Measurements from ENCODE around the gene THRAP3. TPM values are rescaled to one million over a fixed set of nuclear protein-coding genes. Genes with fewer than 3 reads are reported as not detected.
"Not testable (repeated sequence)": the region's sequence is repeated elsewhere in the genome, so short reads cannot be mapped to it uniquely, and the experiment has no call there.

The THRAP3 gene
- total and polyA plus RNA-seq, 8 donors = 22.2 to 97.9 (median 33.6) TPM

GRCh38 chr1:36225283-36225899, 1.1 kb downstream of the THRAP3 start:
- H3K9me3 ChIP-seq = no peaks in the 10 kb centered on the region
- H3K36me3 ChIP-seq = peaks cover 2 to 37% (median 34%) of the 10 kb centered on the region in 4 donors
- no peak for DNase-seq
- WGBS, 5 donors = 9 to 17% (median 10%) methylated on average over 10 of the region's 10 CpGs
- H3K4me3 ChIP-seq = peak overlapping the region; percentile 74 to 91 (median 76)
- no peaks in the 10 kb centered on the region for H3K27me3 ChIP-seq
- TF ChIP-seq POLR2A (IDR thresholded peaks at IDR 0.05) = no peak
- TF ChIP-seq, protein P1, sequence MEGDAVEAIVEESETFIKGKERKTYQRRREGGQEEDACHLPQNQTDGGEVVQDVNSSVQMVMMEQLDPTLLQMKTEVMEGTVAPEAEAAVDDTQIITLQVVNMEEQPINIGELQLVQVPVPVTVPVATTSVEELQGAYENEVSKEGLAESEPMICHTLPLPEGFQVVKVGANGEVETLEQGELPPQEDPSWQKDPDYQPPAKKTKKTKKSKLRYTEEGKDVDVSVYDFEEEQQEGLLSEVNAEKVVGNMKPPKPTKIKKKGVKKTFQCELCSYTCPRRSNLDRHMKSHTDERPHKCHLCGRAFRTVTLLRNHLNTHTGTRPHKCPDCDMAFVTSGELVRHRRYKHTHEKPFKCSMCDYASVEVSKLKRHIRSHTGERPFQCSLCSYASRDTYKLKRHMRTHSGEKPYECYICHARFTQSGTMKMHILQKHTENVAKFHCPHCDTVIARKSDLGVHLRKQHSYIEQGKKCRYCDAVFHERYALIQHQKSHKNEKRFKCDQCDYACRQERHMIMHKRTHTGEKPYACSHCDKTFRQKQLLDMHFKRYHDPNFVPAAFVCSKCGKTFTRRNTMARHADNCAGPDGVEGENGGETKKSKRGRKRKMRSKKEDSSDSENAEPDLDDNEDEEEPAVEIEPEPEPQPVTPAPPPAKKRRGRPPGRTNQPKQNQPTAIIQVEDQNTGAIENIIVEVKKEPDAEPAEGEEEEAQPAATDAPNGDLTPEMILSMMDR (IDR thresholded peaks at IDR 0.05) = no peak
- TF ChIP-seq POLR2AphosphoS5 (IDR thresholded peaks at IDR 0.05) = no peak
- no peak for TF ChIP-seq EP300 (IDR thresholded peaks at IDR 0.05)
- intact Hi-C loops (cut with DNase I; ENCODE audit: low total_unique reads) = loop anchor here (10.0 kb wide), 1 partner anchor 59 kb away; no protein-coding TSS in a partner anchor
- peaks cover 16 to 68% (median 45%) of the 10 kb centered on the region in 4 donors for H3K4me1 ChIP-seq
- peak overlapping the region; percentile 94 to 98 (median 96) for H3K27ac ChIP-seq

GRCh38 chr1:36230279-36230678, 6.0 kb downstream of the THRAP3 start:
- H3K4me3 ChIP-seq; H3K9me3 ChIP-seq; DNase-seq; H3K27me3 ChIP-seq; intact Hi-C loops (cut with DNase I; ENCODE audit: low total_unique reads); H3K27ac ChIP-seq: not testable (repeated sequence)
- Histone ChIP-seq H3K36me3 (peaks cover 15 to 75% (median 67%) of the 10 kb centered on the region in 4 donors), H3K4me1 (peaks cover 40 to 99% (median 78%) of the 10 kb centered on the region in 4 donors)
- 88 to 95% (median 92%) methylated on average over 12 of the region's 12 CpGs for WGBS, 5 donors

GRCh38 chr1:36231191-36231590, 6.9 kb downstream of the THRAP3 start:
- Histone ChIP-seq H3K27me3 (no peaks in the 10 kb centered on the region), H3K9me3 (no peaks in the 10 kb centered on the region), H3K4me1 (peaks cover 40 to 99% (median 78%) of the 10 kb centered on the region in 4 donors), H3K27ac (no peak overlapping the region), H3K36me3 (peaks cover 15 to 74% (median 66%) of the 10 kb centered on the region in 4 donors), H3K4me3 (no peak overlapping the region)
- no peak for DNase-seq
- intact Hi-C loops (cut with DNase I; ENCODE audit: low total_unique reads) = no loop called here
- TF ChIP-seq EP300 (IDR thresholded peaks at IDR 0.05) (no peak), POLR2A (IDR thresholded peaks at IDR 0.05) (no peak), POLR2AphosphoS5 (IDR thresholded peaks at IDR 0.05) (no peak)
- TF ChIP-seq, protein P1 (IDR thresholded peaks at IDR 0.05) = no peak
- WGBS, 5 donors = 22 to 51% (median 40%) methylated on average over 1 of the region's 1 CpG

DNA sequence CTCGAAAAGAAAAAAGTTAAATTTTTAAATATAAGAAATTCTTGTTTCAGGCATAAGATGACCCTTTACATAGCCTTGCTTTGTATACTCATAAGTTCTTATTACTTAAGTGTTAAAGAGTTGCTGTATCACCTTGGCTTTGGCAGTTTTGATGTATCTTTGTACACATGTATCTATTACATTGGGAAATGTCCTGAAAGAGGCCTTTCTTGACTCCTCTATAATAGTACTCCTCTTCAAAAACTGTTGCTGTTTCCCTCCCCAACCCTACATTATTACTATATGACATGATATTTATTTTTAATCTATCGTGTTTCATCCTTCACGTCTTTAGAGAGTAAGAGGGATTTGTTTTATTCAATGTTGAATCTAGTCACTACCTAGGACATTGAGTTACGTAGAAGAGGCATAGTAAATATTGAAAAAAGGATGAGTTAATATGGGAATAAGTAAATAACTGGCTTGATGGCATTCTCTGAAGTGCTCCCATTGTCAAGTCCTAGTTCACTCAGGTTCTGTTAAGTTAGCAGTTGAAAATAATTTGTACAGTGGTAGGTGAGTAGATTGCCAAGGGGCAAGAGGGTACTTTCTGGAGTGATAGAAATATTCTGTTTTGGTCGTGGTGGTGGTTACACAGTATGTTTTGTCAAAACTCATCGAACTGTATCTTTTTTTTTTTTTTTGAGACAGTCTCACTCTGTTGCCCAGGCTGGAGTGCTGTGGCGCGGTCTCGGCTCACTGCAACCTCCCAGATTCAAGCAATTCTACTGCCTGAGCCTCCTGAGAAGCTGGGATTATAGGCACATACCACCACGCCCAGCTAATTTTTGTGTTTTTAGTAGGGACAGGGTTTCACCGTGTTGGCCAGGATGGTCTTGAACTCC, 8.2 kb downstream of the THRAP3 start:
- Histone ChIP-seq H3K9me3 (no peaks in the 10 kb centered on the region), H3K27ac (peak overlapping the region in 1 of 5 donors; percentile 4), H3K36me3 (peaks cover 15 to 67% (median 61%) of the 10 kb centered on the region in 4 donors), H3K27me3 (no peaks in the 10 kb centered on the region), H3K4me1 (peaks cover 39 to 97% (median 77%) of the 10 kb centered on the region in 4 donors), H3K4me3 (no peak overlapping the region)
- intact Hi-C loops (cut with DNase I; ENCODE audit: low total_unique reads) = no loop called here
- WGBS, 5 donors = 81 to 86% (median 85%) methylated on average over 8 to 11 of the region's 11 CpGs
- TF ChIP-seq POLR2AphosphoS5 (IDR thresholded peaks at IDR 0.05) (no peak), EP300 (IDR thresholded peaks at IDR 0.05) (no peak), POLR2A (IDR thresholded peaks at IDR 0.05) (no peak)
- TF ChIP-seq, protein P1 (IDR thresholded peaks at IDR 0.05) = no peak
- DNase-seq = no peak
